GM19467 (cell line): ENCODE measurements around the gene SLC25A21.
"Not testable (repeated sequence)": the region's sequence is repeated elsewhere in the genome, so short reads cannot be mapped to it uniquely, and the experiment has no call there.

Source experiments
- ATAC-seq: cut with Tn5 transposase; IDR thresholded peaks from one replicate; pipeline ENCODE4 v1.9.1; 2021; ENCODE audit warnings: mild to moderate bottlenecking, moderate library complexity; ENCODE audit not compliant: unreplicated experiment

SLC25A21 gene

DNA sequence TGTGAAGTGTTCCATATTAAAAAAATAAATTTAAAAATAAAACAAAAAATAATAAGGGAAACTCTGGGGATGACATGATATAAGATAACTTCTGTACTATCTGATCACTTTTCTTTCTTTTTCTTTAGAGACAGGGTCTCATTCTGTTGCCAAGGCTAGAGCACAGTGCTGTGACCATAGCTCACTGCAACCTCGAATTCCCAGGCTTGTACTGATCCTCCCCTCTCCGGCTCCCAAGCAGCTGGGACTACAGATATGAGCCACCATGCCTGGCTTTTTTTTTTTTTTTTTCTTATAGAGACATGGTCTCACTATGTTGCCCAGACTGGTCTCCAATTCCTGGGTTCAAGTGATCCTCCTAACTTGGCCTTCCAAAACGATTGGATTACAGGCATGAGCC, 14.9 kb upstream of the SLC25A21 start:
- no peak for ATAC-seq

DNA sequence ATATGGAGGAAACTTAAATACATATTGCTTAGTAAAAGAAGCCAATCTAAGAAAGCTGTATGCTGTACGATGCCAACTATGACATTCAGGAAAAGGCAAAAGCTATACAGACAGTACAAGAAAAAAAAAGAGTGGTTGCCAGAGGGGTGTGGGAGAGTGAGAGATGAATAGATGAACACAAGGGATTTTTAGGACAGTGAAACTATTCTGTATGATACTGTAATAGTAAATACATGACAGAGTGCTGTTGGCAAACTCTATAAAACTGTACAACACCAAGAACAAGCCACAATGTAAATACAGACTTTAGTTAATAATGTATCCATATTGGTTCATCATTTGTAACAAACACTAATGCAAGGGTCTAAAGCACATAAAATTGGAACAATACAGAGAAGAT, 14.5 kb upstream of the SLC25A21 start:
- no peak for ATAC-seq

GRCh38 chr14:37185670-37186069, 13.3 kb upstream of the SLC25A21 start:
- no peak for ATAC-seq

DNA sequence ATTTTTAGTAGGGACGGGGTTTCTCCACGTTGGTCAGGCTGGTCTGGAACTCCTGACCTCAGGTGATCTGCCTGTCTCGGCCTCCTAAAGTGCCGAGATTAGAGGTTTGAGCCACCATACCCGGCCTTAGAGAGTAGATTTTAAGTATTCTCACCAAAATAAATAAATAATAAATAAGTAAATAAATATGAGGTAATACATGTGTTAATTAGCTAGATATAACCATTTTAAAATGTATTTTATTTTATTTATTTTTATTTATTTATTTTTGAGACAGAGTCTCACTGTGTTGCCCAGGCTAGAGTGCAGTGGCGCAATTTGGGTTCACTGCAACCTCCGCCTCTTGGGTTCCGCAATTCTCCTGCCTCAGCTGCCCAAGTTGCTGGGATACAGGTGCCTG, 12.1 kb upstream of the SLC25A21 start:
- not testable (repeated sequence) for ATAC-seq

- ATAC-seq = no peak
These were observed 9.0 kb upstream of the SLC25A21 start for GRCh38 chr14:37181441-37181840.

DNA sequence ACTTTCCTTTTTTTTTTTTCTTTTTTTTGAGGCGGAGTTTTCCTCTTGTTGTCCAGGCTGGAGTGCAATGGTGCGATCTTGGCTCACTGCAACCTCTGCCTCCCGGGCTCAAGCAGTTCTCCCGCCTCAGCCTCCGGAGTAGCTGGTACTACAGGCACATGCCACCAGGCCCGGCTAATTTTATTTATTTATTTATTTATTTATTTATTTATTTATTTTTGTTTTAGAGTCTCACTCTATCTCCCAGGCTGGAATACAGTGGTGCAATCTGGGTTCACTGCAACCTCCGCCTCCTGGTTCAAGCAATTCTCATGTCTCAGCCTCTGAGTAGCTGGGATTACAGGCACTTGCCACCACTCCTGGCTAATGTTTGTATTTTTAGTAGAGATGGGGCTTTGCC, 8.5 kb upstream of the SLC25A21 start:
- ATAC-seq = not testable (repeated sequence)

- no peak for ATAC-seq
These were observed 7.6 kb upstream of the SLC25A21 start for GRCh38 chr14:37179896-37180502.

- no peak for ATAC-seq
These were observed 669 bp upstream of the SLC25A21 start for GRCh38 chr14:37172936-37173614.

GRCh38 chr14:37171678-37172023, 755 bp downstream of the SLC25A21 start:
- no peak for ATAC-seq

DNA sequence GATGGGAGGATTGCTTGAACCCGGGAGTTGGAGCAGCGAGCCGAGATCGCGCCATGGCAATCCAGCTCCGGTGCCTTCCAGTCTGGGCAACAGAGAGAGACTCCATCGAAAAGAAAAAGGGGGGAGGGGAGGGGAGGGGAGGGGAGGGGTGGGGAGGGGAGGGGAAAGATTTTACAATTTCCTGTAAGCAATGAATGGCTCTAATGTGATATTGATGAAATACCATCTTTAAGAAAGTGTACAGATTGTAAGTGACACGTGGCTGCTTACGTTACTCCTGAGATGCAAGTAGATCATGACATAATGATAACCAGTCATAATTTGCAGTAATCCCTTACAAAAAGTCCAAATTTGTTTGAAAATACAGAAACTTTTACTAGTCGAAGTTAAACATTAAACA, 1.4 kb downstream of the SLC25A21 start:
- no peak for ATAC-seq

DNA sequence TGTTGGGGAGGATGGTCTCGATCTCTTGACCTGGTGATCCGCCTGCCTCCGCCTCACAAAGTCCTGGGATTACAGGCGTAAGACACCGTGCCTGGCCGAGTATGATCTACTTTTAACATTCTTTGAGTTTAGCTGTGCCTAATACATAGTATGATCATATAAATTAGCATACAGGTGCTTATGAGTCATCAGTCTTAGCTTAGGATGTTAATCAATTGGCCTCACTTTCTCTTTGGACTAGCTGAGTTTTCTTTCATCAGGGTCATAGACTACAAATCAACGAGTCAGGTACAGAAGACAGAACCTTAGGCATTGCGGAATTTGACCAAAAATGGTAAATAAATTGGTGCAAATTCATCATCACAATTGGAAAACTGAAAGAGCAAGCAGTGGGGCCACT, 2.2 kb downstream of the SLC25A21 start:
- ATAC-seq = no peak

DNA sequence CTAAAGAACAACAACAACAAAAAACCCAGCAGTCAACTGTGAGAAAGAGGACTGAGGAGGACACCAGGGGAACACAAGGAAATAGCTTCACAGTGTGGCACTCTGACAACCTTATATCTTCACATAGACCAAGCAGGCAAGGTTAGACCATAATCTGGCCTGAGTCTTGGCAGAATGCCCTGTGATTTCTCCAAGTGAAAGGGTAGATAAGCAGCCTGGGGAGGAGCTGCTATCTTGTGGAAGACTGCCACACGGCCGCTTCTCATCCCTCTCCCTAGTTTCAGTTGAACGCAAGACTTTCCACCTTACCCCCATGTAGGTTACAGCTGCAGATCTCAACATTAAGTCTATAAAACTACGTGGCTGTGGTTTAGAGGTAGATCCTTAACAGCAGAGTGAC, 3.7 kb downstream of the SLC25A21 start:
- ATAC-seq = no peak

GRCh38 chr14:37167151-37168047, 5.0 kb downstream of the SLC25A21 start:
- no peak for ATAC-seq

GRCh38 chr14:37165794-37166193, 6.6 kb downstream of the SLC25A21 start:
- no peak for ATAC-seq

GRCh38 chr14:37162307-37162706, 10.1 kb downstream of the SLC25A21 start:
- not testable (repeated sequence) for ATAC-seq

GRCh38 chr14:37157987-37158386, 14.4 kb downstream of the SLC25A21 start:
- no peak for ATAC-seq

DNA sequence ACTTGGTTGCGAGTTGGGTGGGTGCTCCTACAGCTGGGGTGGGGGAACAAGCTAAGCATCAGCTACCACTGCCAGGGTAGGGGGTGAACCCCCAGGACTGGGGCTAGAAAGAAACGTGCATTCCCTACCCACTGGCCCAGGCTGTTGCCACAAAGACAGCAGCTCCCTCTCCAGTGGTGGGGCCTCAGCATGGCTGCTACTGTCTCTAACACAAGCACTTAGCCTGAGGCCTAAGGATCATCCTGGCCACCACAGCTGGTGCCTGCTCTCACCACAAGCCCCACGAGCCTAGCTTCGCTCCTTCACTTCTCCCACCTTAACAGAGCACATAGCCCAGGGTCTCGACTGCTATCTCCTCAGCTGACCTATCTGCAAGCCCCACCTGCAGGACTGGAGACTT, 18.9 kb downstream of the SLC25A21 start:
- ATAC-seq = no peak

DNA sequence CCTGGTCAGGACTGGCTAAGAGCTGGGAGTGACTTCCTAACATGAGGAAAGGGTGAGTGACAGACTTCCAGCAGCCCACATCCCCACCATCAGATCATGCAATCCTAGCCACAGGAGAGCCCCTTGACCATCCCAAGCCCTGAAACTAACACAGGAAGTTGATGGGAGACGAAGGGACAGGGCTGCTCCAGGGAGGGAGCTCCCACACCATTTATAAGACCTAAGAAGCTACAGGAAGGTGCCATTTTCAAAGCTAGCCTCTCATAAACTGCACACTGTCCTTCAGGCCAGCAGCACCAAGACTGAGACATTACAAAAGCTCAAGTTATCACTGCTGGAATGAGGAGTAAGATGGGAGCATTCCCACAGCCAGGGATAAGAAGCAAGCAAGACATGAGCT, 19.4 kb downstream of the SLC25A21 start:
- ATAC-seq = no peak

- no peak for ATAC-seq
These were observed 22.0 kb downstream of the SLC25A21 start for GRCh38 chr14:37150414-37150813.

DNA sequence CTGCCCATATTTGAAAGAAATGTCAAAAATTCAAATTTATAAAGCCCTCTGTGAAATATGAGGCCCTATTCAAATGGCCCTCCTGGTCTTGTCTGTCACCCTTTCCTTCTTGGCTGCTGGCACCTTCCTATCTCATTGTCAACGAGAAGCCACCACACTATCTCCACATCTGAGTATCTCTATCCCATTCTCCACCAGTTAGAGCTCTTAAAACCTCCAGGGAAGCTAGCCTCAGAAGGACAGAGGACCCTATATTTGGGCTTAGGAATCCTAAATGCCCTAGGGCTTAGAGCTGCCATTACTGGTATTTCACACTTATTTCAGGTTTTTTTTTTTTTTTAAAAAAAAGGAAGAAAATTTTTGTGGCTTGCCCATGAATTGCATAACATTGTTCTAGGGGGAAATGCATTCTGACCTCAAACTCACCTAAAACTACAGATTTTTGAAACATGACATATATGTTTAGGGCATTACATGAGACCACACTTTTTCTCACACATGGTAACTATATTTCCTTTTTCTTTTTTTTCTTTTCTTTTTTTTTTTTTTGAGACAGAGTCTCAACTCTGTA, 25.0 kb downstream of the SLC25A21 start:
- ATAC-seq = no peak

DNA sequence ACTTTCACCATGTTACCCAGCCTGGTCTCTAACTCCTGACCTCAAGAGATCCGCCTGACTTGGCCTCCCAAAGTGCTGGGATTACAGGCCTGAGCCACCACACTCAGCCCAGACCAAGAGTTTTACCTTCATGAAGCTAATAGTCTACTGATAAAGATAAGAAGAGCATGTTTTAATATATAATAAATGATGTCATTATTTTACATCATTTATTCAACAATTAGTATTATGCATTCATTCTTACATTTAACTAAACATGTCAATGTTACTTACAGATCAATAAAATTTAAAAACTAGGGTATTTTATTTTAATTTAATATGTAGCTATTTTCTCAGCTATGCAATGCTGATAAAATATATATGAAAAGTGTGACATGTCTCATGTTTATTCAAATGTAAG, 26.0 kb downstream of the SLC25A21 start:
- ATAC-seq = not testable (repeated sequence)

DNA sequence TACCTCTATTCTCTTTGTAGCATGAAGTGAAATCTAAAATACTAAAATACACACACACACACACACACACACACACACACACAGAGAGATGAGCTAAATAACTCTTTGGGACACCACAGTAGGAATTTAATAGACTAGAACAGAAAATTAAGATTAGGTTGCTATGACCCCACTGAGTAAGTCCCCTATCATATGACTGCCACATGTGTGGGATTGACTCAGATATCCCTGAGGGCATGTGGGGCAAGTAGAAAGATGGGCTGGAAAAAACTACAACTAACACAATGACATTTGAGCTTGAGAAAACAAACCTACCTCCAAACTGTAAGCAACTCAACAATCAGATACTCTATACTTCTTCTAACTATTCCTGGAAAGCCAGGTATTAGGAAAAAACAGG, 27.0 kb downstream of the SLC25A21 start:
- no peak for ATAC-seq
